NCI-H2196 treated with DMSO at 0.1 percent for 48 hours (cell line): ENCODE data around the gene PPCDC.

Experiments
- DNase-seq: peaks from one replicate; lab custom pipeline; 2025; ENCODE audit not compliant: unreplicated experiment; lab: John Stamatoyannopoulos, UW

The PPCDC gene

DNA sequence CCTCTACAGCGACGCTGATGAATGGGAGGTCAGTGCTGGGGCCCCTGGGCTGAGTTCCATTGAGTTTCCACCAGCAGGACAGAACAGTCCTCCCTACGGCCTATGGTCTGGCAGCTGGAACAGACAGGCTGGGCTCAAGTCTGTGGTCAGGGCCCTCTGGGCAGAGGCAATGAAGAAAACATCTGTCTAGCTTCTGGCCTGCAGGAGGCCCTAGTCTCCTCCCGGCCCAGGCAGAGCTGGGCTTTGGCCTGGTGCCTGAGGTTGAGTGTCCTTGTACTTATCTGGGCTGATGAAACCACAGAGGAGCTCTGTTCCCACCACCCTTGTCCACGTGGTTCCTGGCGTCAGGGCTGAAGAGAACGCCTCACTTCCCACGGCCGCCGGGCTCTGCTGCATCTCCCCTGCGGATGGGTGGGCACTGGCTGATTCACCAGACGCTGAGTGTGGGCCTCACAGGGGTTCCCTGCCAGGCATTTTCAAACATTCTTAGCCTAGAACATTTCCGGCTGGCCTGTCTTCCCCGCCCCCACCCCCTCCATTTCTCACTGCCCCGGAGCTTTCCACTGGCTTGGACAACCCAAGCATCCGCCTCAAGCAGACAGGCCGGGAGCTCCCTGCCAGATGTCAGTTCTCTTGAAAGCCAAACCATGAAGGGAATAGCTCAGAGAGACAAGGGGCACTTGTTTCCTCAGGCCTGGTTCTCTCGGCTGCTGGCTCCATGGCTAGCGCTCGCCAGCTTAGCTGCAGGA, 20.3 kb downstream of the PPCDC start:
- peak; percentile 65 for DNase-seq

- DNase-seq, result no peak
Measured at GRCh38 chr15:75044258-75044878, 21.0 kb downstream of the PPCDC start.

DNA sequence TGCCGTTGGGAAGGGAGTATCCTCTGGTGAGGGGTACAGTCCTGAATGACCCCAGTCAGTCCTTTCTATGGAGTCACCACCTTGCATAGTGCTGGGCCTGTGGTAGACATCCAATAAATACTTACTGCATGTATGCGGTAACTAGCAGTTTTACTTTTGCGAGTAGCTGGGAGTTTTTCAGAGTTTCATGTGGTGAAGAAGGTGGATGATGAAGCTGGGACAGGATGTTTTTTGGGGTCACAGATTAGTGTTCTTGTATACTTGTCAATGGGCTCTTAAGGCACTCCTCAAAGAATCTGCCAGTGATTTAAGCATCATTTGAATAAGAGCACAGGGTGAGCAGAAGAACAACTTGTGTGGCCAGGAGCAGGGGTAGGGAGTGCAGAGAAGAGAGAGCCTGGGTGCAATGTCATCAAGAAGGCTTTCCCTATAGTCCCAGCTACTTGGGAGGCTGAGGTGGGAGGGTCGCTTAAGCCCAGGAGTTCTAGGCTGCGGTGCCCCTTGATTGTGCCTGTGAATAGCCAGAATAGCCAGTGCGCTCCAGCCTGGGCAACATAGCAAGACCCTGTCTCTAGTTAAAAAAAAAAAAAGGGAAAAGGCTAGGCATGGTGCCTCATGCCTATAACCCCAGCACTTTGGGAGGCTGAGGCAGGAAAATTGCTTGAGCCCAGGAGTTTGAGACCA, 22.1 kb downstream of the PPCDC start:
- no peak for DNase-seq

GRCh38 chr15:75048394-75048793, 25.0 kb downstream of the PPCDC start:
- no peak for DNase-seq

DNA sequence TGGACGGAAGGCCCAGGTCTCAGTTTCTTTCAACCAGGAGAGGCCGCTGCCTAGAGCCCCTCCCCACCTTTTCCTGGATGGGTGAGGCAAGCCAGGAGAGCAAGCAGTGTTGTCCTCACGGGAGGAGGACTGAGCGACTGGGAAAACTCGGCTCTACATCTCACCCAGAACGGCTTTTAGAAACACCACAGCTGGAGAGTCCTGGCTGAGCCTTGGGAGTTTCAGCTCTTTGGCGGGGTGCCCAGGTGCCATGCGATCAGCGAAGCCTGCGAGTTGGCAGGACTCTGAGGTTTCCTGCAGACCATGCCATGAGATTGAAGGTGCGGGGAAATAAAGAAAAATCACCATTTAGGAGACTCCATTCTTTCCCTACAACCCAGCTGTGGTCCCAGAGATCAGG, 26.0 kb downstream of the PPCDC start:
- peak; percentile 24 for DNase-seq

DNA sequence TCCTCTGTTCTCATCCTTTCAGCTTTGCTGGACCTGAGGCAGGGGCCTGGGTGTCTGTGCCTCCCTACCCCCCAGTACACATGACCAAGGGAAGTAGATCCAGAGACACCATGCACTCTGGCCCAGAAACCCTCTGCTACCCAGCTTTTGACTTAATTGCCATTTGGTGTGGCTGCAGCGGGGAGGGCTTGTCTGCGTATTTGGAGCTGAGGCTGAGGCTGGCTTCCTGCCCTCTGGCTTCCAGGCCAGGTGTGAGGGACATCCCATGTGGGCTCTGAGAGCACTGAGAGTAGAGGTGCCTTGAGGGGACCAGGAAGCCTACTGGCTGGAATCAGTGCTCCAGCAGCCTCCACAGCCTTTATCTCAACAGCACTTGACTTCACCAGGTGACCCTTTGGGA, 26.9 kb downstream of the PPCDC start:
- no peak for DNase-seq

DNA sequence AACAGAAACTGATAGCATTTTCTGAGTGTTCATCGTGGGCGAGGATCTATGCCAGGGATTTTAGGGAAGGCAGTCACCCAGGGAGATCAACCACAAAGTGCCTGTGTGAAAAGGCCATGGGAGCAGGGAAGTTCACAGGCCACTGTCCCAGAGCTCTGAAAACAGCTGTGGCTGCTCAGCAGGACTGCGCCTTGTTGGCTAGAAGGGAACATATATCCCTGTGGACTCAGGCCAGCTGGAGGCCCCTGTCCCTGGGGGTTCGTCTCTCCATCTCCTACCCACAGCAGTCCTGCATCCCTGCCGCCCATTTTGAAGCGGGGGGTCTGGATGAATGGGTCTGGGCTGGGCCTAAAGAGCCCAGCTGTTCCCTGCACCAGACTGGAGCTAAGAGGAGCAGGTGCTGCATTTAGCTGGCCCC, 27.8 kb downstream of the PPCDC start:
- no peak for DNase-seq

- no peak for DNase-seq
Measured at GRCh38 chr15:75051711-75052110, 28.3 kb downstream of the PPCDC start.

GRCh38 chr15:75052972-75053747, 29.8 kb downstream of the PPCDC start:
- DNase-seq, result no peak

- no peak for DNase-seq
Measured at GRCh38 chr15:75053748-75054125, 30.3 kb downstream of the PPCDC start.

GRCh38 chr15:75054172-75054897, 30.9 kb downstream of the PPCDC start:
- no peak for DNase-seq

DNA sequence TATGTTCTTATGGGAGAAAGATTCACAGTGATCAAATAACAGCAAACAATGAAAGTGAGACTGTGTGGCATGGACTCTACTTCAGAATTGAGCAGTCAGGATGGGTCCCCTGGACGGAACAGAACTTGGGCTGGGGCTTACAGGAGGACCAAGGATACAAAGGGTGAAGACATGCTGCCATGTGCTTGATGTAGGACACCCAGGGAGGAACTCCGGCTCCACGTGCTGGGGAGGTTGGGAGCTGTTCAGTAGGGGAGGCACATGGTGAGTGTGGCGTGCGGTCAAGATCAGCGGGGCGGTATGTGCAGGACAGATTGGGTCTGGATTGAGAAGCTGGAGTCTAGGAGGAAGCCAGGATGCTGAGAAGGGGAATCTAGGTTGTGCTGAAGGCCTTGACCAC, 32.6 kb downstream of the PPCDC start:
- DNase-seq, result no peak

- no peak for DNase-seq
Measured at GRCh38 chr15:75058127-75058905, 34.9 kb downstream of the PPCDC start.

DNA sequence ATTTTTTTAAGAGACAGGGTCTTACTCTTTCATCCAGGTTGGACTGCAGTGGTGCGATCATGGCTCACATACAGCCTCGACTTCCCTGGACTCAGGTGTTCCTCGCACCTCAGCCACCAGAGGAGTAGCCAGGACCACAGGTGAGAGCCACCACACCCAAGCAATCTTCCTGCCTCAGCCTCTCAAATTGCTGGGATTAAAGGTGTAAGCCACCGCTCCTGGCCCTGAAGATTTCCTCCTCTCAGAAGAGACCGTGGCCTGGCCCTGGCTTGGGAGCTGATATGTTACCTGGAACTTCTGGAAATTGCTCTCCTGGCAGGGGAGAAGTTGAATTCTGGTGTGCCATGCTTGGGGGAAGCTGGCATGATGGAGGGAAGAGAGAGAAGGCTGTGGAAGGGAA, 36.2 kb downstream of the PPCDC start:
- no peak for DNase-seq

- no peak for DNase-seq
Measured at GRCh38 chr15:75061272-75061671, 37.9 kb downstream of the PPCDC start.

DNA sequence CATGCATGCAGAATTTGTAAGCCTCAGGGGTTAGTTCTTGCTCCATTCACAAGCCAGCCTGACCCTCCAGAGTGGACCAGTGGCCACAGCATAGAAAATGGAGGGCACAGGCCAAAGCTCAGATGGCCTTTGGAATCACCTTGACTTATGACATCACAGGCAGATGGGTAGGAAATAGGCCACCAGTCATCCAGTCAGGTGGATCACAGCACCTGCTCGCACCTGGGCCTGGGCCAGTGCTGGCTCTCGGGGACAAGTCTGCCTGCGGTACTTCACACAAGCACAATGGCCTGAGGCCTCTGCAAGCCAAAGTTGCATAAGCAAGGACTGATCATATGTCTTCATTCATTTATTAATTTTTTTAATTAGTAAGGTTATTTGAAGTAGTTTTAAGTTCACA, 39.3 kb downstream of the PPCDC start:
- no peak for DNase-seq

DNA sequence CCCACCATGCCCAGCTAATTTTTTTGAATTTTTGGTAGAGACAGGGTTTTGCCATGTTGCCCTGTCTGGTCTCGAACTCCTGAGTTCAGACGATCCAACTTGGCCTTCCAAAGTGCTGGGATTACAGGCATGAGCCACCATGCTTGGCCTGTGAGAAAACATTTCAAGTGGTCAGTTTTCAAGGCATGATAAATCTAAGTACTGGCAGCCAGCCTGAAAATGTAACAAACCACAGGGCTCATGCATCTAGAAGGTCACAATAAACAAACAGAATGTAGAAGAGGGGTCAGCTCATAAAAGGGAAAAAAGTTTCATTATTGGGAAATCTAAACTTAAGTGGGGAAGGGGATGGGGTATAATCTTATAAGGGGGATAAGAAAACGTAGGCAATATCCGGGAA, 39.9 kb downstream of the PPCDC start:
- no peak for DNase-seq

DNA sequence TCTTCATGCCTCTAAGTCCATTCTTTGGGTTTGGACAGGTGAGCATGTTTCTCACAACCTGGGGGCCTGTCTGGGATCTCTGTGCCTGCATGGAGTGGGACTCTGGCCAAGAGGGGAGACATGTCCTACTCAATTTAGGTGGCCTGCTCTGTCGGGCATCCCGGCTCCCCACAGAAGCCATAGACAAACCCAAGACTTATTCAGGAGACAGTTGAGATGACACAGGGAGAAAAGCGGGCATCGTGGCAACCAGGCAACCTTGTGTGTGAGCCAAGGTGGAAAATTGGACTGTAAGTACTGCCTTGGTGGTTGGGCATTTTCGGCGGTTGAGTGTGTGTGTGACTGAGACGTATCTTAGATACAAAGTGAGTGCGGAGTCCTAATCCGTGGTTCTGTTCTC, 40.5 kb downstream of the PPCDC start:
- DNase-seq, result no peak

DNA sequence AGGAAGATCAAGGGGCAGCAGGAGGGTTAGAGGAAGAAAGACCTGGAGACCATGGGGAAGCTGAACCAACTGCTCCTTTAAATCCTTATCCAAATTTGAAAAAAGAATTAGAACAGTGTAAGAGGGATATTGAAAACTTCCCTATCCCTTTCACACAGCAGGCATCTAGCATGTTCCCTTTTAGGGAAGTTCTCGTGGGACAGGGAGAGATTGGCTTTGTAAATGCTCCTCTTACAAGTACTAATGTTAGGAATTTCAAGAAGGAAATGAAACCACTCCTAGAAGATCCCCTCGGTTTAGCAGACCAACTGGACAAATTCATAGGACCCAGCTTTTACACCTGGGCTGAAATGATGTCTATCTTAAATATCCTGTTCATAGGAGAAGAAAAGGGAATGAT, 41.5 kb downstream of the PPCDC start:
- no peak for DNase-seq

DNA sequence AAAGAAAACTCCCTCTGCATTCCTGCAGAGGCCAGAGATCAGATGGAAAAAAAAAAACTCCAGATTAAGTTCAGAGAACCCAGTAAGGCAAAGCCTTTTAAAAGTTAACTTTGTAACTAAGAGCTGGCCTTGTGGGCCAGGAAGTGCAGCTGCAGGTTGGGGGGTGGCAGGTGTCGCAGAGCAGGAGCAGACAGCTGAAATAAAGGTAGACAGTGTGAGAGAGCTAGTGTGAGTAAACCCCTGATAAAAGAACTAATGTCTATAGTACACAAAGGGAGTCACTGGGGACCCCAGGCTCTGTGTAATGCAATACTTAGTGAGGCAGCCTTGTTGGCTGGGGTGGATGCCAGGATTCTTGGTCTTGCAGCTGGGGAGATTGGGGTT, 42.1 kb downstream of the PPCDC start:
- DNase-seq, result no peak
